Globus pallidus (tissue), 1 donor: ENCODE measurements around the gene SUPT3H.
"Not testable (repeated sequence)": the region's sequence is repeated elsewhere in the genome, so short reads cannot be mapped to it uniquely, and the experiment has no call there.

ENCODE experiments used
- DNase-seq: peaks from one replicate; pipeline ENCODE4 v3.0.0-alpha.2; 2015; ENCODE audit warnings: low spot score

The SUPT3H gene

DNA sequence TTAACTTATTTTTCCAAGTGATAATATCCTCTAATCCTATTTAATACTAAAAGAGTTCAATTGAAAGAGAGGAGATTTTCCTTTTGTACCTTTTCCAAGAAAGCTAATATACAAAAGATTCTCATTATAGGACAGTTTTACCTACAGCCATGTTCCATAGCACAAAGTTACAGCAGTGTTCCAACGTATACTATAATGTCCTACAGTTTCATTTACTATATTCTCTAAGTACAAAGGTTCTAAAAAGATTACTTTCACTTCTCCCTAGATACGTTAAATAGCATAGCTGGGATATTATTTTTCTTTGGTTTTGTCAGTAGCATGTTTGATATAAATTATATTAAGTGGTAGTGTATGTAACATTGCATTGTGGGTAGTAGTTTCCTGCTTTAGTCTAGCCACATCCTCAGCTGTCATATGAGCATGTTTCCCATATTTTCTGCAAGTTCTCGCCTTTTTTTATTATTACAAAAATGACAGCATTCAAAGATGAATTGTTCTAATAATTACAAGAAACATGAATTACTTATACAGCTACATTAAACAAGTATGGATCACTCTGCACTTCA is 54.0 kb downstream of the SUPT3H start:
- DNase-seq, result no peak

DNA sequence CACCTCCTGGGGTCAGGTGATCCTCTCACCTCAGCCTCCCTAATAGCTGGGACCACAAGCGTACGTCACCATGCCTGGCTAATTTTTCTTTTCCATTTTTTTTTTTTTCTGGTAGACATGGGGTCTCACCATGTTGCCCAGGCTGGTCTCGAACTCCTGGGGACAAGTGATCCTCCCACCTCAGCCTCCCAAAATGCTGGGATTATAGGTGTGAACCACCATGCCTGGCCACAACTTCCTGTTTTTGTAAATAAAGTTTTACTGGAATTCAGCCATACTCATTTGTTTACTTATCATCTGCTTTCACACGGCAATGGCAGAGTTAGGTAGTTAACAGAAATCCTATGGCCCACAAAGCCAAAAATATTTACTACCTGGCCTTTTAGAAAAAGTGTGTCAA is 57.4 kb downstream of the SUPT3H start:
- DNase-seq, result no peak

DNA sequence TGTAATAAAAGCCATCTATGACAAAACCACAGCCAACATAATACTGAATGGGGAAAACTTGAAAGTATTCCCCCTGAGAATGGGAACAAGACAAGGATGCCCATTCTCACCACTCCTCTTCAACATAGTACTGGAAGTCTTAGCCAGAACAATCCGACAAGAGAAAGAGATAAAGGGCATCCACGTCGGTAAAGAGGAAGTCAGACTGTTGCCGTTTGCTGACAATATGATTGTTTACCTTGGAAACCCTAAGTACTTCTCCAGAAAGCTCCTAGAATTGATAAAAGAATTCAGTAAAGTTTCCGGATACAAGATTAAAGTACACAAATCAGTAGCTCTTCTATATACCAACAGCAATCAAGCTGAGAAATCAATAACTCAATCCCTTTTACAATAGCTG is 63.6 kb downstream of the SUPT3H start:
- no peak for DNase-seq

DNA sequence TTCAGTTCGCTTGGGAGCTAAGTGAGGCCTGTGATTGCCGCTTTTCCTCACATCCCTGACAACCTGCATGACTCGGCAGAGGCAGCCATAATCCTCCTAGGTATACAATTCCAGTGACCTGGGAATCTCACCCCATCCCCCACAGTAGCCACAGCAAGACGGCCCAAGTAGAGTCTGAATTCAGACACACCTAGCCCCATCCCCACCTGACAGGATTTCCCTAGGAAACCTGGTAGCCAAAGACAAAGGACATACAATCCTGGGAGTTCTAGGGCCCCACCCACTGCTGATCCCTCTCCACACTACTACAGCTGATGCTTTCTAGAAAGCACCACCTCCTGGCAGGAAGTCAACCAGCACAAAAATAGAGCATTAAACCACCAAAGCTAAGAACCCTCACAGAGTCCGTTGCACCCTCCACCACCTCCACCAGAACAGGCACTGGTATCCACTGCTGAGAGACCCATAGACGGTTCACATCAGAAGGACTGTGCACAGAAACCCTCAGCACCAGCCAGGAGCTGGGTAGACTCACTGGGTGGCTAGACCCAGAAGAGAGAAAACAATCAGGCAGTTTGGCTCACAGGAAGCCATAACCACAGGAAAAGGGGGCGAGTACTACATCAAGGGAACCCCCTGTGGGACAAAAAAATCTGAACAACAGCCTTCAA is 67.5 kb downstream of the SUPT3H start:
- DNase-seq, result no peak

DNA sequence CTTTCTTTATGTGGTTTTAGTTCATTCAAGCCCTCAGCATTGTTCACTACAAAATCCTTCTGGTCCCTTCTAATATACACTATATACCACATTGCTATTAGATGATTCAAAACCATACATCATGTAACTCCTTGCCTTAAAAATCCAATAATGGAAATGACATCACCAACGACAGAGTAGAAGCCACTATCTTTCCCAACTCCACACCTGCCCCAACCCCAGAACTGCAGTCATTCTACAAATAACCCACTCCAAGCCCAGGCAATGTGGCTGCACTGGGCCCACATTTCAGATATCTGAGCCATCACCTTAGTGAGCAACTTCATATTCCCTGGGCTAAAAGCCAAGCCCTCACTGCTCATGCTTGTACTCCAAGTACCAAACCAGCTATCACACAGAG is 72.2 kb downstream of the SUPT3H start:
- no peak for DNase-seq

DNA sequence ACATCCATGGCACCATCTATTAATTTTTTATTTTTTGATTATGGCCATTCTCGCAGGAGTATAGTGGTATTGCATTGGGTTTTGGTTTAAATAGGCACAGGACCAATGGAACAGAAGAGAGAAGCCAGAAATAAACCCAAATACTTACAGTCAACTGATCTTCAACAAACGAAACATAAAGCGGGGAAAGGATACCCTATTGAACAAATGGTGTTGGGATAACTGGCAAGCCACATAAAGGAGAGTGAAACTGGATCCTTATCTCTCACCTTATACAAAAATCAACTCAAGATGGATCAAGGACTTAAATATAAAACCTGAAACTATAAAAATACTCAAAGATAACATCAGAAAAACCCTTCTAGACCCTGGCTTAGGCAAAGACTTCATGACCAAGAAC is 74.9 kb downstream of the SUPT3H start:
- DNase-seq, result no peak

DNA sequence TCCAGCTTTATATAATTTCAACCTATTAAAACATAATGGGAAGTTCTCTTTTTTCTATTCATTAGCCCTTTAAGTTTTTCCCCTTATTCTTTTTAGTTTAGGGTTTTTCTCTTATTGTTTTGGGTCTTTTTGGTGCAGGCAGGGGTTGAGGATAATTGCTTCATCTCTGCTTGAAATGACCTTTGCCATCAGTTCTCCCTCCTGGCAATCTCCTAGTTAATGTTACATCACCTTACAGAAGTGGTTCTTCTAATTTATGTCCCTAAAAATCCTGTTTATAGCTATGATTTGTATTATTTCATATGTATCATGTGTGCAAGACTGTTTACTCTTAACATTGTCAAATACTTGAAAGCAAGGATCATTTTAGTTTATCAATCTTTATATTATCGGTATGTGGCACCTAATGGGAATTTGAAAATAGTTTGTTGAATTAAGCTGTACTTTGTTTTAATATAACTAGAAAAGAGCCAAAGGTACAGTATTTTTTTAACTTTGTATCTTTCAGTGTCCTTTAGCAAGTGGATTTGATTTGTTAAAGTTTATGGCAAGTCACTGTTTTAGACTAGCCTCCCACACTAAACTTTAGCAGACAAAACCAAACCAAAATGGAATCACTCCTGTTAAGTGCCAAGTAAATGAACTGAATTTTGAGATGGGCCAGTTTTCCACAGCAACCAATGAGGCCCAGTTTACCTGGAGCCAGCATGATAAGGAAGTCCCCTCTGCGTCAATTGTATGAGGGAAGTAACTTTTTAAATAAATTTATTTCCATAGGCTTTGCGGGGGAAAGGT is 76.2 kb downstream of the SUPT3H start:
- no peak for DNase-seq

DNA sequence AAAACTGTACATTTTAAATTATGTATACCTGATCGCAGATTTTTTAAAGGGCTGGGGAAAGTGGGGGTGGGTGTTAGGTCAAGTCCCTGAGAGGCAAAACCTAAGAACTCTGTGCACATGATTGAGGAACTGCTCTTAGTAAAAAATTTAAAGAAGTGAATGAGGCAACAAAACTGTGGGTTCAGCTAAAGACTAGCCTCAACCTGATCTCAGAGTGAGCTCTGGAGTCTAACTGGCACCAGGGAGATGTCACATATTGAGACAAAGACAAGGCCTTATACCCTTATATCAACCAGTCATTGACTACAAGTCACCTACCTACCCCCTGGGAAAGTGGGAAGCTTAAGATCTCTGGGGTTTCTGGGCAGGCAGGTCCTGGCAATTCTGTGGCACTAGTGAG is 77.0 kb downstream of the SUPT3H start:
- no peak for DNase-seq

DNA sequence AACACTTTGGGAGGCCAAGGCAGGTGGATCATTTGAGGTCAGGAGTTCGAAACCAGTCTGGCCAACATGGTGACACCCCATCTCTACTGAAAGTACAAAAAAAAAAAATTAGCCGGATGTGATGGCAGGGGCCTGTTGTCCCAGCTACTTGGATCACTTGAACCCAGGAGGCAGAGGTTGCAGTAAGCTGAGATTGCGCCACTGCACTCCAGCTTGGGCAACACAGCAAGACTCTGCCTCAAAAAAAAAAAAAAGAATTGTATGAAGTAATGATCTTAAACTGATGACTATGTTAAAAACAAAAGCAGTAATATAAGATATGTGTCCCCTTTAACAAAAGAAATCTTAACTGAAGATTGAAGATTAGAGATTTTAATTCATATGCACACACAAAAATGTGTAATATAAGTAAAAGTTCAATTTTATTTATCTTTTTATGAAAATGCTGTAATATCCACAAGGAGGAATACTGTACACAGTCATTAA is 78.6 kb downstream of the SUPT3H start:
- DNase-seq, result no peak

DNA sequence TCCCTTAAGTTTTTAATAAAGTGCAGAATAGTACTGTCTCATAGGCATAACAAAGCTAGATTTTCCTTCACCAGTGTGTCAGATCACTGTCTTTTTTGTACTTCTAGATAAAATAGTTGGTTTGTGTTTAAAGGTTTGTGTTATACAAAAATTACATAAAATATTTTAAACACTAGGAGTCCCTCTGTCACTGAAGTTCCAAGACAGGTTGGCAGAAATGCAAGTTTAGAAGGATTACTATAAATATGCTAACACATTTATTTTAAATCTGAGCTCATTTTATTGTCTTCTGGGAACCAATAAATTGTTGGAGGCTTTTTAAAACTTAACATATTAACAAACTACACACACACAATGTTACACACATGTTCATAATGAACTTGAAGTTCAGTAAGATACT is 80.4 kb downstream of the SUPT3H start:
- no peak for DNase-seq

DNA sequence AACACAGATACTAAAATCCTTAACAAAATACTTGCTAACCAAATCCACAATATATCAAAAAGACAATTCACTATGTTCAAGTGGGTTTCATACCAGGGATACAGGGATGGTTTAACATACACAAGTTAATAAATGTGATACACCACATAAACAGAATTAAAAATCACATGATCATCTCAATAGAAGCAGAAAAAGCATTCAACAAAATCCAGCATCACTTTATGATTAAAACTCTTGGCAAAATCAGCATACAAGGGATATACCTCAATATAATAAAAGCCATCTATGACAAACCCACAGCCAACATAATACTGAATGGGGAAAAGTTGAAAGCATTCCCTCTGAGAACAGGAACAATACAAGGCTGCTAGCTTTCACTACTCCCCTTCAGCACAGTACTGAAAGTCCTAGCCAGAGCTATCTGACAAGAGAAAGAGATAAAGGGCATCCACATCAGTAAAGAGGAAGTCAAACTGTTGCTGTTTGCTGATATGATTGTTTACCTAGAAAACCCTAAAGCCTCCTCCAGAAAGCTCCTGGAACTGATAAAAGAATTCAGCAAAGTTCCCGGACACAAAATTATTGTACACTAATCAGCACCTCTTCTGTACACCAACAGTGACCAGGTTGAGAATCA is 83.6 kb downstream of the SUPT3H start:
- DNase-seq, result not testable (repeated sequence)

DNA sequence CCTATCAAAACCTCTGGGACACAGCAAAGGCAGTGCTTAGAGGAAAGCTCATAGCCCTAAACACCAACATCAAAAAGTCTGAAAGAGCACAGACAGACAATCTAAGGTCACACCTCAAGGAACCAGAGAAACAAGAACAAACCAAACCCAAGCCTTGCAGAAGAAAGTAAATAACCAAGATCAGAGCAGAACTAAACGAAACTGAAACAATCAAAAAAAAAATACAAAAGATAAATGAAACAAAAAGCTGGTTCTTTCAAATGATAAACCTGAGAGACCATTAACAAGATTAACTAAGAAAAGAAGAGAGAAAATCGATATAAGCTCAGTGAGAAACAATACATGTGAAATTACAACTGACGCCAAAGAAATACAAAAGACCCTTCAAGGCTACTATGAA is 84.4 kb downstream of the SUPT3H start:
- no peak for DNase-seq

DNA sequence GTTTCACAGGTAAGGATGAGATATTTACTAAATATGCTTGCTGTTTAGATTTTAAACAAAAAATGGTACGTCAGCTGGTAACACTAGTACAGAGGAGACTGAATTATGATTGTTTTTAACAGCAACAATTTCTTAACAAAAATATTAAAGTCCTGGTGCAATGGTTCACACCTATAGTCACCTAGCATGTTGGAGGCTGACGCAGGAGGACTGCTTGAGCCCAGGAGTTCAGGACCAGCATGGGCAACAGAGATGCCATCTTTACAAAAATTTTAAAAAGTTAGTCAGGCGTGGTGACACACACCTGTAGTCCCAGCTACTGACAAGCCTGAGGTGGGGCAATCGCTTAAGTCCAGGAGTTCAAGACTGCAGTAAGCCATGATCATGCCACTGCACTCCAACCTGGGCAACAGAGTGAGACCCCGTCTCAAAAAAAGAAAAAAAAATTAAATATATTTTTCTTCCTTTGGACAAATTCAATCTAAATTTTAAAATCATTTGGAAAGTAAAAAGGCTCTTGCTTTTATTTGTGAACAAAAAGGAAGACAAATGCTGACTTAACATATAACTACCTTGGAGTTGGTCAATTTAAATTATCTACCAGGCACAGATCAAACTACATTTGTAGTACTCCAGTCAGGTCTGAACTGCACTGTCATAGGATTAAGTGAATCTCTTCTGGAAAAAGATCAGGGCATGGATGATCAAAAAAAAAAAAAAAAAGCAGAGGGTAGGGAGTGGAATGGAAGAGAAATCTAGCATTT is 87.8 kb downstream of the SUPT3H start:
- DNase-seq, result no peak

DNA sequence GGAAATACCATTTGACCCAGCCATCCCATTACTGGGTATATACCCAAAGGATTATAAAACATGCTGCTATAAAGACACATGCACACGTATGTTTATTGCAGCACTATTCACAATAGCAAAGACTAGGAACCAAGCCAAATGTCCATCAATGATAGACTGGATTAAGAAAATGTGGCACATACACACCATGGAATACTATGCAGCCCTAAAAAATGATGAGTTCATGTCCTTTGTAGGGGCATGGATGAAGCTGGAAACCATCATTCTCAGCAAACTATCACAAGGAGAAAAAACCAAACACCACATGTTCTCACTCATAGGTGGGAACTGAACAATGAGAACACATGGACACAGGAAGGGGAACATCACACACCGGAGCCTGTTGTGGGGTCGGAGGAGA is 91.0 kb downstream of the SUPT3H start:
- not testable (repeated sequence) for DNase-seq

DNA sequence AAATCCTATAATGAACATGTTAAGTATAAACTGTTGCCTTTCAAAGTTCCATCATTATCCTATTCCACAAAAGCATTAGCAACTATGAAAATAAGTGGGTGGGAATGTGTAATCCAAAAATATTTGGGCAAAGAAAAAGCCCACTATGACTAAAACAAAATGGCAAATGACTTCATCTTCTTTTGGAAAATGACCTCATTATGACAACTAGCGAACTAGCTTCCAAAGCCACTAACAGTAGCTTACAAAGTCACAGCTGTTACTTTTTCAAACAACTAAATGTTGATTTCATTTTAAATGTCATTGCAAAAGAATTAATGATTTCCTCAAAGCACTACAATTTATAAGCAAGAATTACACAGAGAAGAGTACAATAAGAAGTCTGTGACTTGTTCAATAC is 99.4 kb downstream of the SUPT3H start:
- no peak for DNase-seq

DNA sequence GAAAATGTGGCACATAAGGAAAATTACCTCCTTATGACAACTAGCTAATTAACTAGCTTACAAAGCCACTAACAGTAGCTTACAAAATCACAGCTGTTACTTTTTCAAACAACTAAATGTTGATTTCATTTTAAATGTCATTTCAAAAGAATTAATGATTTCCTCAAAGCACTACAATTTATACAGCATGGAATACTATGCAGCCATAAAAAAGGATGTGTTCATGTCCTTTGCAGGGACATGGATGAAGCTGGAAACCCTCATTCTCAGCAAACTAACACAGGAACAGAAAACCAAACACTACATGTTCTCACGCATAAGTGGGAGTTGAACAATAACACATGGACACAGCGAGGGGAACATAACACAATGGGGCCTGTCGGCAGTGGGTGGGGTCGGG is 100.0 kb downstream of the SUPT3H start:
- DNase-seq, result not testable (repeated sequence)

DNA sequence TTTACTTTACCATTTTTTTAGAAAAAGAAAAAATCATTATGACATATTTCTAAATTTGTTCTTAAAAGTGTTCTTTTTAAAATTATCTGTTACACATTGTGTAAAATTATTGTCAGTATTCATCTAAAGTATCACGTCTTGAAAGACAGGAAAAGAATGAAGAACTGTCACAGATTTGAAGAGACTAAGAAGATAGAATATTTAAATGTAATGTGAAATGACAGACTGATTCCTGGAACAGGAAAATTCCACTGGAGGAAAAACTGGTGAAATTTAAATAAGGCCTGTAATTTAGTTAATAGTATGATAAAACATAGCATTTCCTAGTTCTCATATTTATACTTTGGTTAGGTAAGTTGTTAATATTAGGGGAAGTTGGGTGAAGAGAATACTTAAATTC is 102.4 kb downstream of the SUPT3H start:
- DNase-seq, result no peak

DNA sequence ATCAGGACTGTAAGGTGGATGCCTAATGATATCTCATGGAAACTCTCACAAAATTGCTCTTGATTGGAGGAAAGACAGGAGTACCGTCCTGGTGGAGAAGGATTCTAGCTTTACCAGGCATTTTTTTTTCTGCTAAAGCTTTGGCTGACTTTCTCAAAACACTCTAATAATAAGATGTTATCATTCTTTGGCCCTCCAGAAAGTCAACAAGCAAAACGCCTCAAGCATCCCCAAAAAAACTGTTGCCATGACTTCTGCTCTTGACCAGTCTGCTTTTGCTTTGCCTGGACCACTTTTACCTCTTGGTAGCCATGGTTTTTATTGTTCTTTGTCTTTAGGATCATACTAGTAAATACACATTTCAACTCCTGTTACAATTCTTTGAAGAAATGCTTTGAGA is 105.1 kb downstream of the SUPT3H start:
- DNase-seq, result no peak

DNA sequence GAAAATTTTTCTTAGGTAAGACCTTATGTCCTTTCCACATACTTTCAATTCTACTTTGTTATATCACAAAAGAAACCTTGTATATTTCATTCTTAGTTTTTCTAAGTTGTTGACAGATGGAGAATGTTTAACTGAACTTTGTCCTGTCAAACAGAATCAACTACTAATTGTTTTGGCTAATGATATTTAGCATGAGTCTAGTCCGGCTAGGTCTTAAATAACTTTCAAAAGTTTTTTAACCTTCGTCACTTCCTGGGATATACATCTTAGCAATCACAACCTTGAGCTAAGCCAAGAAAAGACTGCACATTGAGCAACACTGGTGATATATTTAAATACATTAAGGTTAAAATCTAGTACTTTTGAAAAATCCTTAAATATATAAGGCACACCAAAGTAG is 112.5 kb downstream of the SUPT3H start:
- DNase-seq, result no peak

DNA sequence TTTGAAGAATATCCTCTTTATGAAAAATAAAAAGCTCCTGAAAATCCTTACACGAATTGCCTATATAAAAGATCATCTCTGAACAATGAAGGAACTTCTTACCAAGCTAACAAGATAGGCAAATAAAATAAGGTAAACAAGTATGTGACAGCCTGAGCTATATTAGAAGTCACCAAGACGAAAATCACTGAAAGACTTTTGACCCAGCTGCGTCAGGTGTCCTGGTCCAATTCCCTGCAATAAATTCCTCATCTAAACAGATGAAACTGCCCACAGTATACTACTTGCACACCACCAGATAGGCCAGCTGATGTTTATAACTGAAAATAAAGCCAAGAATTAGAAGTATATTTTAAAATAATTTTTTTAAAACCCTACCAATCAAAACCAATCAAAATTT is 117.0 kb downstream of the SUPT3H start:
- DNase-seq, result no peak

DNA sequence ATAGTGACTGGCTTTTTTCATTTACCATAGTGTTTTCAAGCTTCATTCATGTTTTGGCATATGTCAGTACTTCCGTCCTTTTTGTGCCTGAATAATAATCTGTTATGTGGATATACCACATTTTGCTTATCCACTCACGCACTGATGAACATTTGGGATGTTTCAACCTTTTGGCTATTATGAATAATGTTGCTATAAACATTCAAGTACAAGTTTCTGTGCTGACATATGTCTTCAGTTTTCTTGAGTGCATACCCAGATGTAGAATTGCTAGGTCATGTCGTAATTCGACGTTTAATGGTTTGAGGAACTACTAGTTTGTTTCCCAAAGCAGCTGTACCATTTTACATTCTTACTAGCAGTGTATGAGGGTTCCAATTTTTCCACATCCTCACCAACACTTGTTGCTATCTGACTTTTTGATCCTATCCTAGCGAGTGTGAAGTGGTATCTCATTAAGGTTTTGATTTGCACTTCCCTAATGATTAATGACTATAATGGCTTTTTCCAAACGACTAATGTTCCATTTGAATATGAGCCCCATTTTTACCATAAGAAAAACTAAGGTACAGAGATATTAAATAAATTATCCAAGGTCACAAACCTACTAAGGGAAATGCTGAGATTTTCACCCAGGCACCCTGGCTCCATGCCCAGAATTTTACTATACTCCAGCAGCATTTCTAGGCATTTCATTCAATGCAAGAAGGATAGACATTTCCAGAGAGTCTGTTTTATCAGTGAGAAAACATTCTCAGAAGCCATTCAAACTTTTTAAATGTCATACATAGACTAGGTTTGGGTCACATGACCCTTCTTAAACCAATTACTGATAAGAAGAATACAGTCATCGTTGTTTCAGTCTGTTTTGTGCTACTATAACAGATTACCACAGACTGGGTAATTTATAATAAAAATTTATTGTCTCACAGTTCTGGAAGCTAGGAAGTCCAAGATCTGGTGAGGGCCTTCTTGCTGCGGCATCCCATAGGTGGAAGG is 120.7 kb downstream of the SUPT3H start:
- no peak for DNase-seq
